GM12874 (cell line): ENCODE measurements around the gene KRTAP19-3.

Experiments
- TF ChIP-seq, protein P1 (sequence below): IDR thresholded peaks from 2 replicates; pipeline ENCODE4 v1.5.1; 2011; ENCODE audit warnings: low read depth, mild to moderate bottlenecking, control low read depth, low read length, moderate library complexity; ENCODE audit not compliant: insufficient read depth

KRTAP19-3 gene

DNA sequence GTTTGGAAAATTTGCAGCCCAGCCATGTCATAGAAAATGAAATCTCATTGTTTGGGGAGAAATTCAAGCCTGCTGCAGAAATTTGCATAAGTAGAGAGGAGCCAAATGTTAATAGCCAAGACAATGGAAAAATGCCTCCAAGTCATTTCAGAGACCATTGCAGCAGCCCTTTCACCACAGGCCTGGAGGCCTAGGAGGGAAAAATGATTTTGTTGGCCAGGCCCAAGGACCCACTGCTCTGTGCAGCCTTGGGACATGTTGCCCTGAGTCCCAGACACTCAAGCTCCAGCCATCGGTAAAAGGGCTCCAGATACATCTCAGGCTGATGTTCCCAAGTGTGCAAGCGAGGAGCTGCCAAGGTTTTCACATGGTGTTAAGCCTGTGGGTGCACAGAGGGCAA, 5.6 kb downstream of the KRTAP19-3 start:
- TF ChIP-seq, protein P1, sequence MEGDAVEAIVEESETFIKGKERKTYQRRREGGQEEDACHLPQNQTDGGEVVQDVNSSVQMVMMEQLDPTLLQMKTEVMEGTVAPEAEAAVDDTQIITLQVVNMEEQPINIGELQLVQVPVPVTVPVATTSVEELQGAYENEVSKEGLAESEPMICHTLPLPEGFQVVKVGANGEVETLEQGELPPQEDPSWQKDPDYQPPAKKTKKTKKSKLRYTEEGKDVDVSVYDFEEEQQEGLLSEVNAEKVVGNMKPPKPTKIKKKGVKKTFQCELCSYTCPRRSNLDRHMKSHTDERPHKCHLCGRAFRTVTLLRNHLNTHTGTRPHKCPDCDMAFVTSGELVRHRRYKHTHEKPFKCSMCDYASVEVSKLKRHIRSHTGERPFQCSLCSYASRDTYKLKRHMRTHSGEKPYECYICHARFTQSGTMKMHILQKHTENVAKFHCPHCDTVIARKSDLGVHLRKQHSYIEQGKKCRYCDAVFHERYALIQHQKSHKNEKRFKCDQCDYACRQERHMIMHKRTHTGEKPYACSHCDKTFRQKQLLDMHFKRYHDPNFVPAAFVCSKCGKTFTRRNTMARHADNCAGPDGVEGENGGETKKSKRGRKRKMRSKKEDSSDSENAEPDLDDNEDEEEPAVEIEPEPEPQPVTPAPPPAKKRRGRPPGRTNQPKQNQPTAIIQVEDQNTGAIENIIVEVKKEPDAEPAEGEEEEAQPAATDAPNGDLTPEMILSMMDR = no peak

DNA sequence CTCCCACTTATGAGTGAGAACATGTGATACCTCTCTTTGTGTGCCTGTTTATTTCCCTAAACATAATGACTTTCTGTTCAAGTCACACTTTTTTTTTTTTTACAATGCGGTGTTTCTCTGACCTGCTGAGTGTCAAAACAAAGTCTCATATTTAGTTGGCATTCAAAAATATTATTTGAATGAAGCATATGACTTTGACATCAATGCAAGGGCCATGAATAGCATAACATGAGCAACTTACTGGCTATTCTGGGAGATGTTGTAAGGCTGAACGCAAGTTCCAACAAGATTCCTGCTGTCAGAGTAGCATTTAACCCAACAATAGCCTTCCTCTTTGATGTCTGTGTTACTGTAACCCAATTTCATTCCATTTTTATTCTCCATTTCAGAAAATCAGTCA, 9.7 kb downstream of the KRTAP19-3 start:
- TF ChIP-seq, protein P1 = no peak

GRCh38 chr21:30480145-30480544, 11.7 kb downstream of the KRTAP19-3 start, which contains the start of gene KRTAP19-1:
Gene KRTAP19-1, minus strand, starts transcription at chr21:30480367. Its CDS starts 50 bp downstream, at chr21:30480317.
- TF ChIP-seq, protein P1 = no peak

GRCh38 chr21:30479259-30479658, 12.6 kb downstream of the KRTAP19-3 start:
- TF ChIP-seq, protein P1 = no peak

GRCh38 chr21:30478004-30478403, 13.8 kb downstream of the KRTAP19-3 start:
- TF ChIP-seq, protein P1 = no peak

GRCh38 chr21:30468900-30469714, 22.7 kb downstream of the KRTAP19-3 start:
- TF ChIP-seq, protein P1 = no peak

- TF ChIP-seq, protein P1 = no peak
Observed at GRCh38 chr21:30463713-30464112, 28.1 kb downstream of the KRTAP19-3 start.
